Measurements from ENCODE around the gene TECPR2.
A peak's percentile ranks its signal among the peaks of the same experiment; 100 is the strongest.
"Not testable (repeated sequence)": the region's sequence is repeated elsewhere in the genome, so short reads cannot be mapped to it uniquely, and the experiment has no call there.

The TECPR2 gene

DNA sequence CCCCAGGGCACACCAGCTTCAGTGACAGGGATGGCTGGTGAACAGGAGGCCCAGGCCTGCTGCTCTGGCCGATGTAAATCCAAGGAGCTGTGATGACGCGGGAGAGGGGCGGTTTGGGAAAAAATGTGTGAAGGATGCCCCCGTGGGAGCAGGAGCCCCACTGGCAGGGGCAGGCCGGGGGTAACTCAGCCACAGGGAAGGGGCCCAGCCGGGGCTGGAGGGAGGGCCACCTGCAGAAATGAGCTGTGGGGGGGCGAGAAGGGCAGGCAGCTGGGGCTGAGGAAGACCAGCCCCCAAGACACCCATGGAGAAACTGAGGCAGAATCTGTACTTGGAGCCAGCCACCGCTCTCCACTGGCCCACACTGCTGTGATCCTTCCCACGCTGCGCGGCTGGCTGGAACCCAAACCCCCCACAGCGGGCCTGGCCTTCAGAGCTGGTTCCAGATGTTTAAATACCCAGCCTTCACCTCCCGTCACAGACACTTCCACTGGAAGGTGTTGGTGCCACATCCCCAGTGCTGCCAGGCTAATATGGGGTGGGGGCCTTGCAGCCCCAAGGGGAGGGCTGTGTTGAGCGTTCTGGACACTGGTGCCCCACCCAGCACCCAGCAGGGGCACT, 175.3 kb downstream of the TECPR2 start:
- H3K4me3 ChIP-seq (replicated peaks; ENCODE audit: low read depth, low read length) = no peak overlapping the region
- TF ChIP-seq CTCF (IDR thresholded peaks at IDR 0.05; ENCODE audit: low read depth, low read length, missing control alignments) = no peak
- DNase-seq (ENCODE audit: extremely low read depth, low read depth) = no peak

GRCh38 chr14:102538602-102539543, 176.1 kb downstream of the TECPR2 start:
- H3K4me3 ChIP-seq (replicated peaks; ENCODE audit: low read depth, low read length) = no peak overlapping the region
- TF ChIP-seq CTCF (IDR thresholded peaks at IDR 0.05; ENCODE audit: low read depth, low read length, missing control alignments) = no peak
- no peak for DNase-seq (ENCODE audit: extremely low read depth, low read depth)

DNA sequence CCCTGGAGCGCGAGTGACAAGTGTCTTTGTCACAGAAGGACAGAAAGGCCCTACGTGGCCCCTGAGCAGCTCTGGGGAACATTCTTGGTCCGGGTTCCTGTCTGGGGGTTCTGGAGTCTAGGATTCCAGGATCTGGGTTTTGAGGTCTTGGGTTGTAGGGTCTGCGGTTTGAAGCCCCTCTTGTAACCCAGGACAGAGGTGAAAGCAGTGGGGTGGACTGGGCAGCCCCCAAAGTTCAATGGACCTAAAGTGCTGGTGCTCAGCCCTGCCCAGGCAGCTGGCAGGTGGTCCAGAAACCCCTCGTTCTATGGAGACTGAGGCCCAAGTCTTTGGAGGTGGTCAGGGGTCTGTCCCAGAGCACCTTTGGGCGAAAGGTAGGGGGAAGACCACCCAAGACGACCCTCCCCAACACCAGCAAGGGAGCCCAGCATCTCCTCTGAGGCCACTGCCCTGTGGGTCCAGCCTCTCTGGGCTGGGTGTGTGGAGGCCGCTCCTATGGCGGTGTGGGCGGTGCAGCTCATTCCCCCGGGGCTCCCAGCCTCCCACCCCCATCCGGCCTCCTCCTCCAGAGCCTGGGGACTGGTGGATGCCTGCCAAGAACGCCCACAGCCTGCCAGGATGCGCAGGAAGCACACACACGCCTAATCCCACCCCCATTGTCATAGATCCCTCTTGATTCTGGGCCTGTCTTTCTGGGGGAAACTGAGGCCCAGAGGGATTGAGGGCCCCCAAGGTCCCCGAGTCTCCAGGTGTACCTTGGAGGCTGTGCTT, 177.0 kb downstream of the TECPR2 start:
- TF ChIP-seq CTCF (IDR thresholded peaks at IDR 0.05; ENCODE audit: low read depth, low read length, missing control alignments) = no peak
- no peak overlapping the region for H3K4me3 ChIP-seq (replicated peaks; ENCODE audit: low read depth, low read length)
- DNase-seq (ENCODE audit: extremely low read depth, low read depth) = peak; percentile 75

DNA sequence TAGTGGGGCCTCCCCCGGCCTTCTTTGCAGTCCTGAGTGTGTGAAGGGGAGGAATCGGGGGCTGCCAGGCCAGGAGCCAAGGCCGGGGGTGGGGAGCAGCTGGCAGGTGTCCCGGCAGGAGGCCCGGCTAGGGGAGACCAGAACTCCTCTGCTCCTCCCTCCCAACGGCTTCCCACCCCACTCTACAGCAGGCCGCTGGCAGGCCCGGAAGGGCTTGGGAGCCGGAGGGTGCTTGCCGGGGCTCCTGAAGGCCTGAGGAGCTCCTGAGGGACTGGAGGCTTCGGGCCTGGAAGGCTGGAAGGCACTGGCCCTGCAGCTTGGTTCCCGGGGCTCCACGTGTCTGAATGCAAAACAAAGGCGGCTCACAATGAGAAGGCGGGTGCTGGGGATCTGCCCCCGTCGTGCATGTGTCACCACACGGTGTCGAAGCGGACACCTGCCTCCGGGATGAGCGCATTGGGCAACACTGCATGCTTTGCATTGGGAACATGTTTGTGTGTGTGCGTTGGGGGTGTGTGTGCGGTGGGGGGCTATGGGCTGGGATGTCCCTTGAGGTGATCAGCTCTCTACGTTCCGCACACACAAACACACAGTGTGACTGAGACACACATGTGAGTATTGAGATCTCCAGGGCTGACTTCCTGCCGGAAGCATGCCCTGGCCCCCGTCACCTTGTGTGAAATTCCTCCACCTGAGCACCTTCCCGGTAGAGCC, 177.7 kb downstream of the TECPR2 start:
- TF ChIP-seq CTCF (IDR thresholded peaks at IDR 0.05; ENCODE audit: low read depth, low read length, missing control alignments) = no peak
- no peak for DNase-seq (ENCODE audit: extremely low read depth, low read depth)

GRCh38 chr14:102541029-102541491, 178.3 kb downstream of the TECPR2 start:
- DNase-seq (ENCODE audit: extremely low read depth, low read depth); H3K4me3 ChIP-seq (replicated peaks; ENCODE audit: low read depth, low read length): not testable (repeated sequence)

More for the DNA sequence above, 177.7 kb downstream of the TECPR2 start:
- no peak overlapping the region for H3K4me3 ChIP-seq (replicated peaks; ENCODE audit: low read depth, low read length)

DNA sequence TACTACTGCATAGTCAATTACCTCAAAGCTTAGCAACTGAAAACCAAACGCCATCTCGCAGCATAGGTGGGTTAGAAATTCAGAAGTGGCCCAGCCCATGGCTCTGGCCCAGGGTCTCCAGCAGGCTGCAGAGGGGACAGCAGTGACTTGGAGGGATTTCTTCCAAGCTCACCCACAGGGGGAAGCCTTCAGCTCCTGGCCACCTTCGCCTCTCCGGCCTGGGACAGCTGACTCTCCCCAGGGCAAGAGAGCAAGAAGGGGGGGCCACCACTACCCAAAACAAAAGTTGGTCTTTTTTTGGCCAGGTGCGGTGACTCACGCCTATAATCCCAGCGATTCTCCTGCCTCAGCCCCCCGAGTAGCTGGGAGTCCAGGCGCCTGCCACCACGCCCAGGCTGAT, 179.0 kb downstream of the TECPR2 start:
- no peak for DNase-seq (ENCODE audit: extremely low read depth, low read depth)
- no peak overlapping the region for H3K4me3 ChIP-seq (replicated peaks; ENCODE audit: low read depth, low read length)
- TF ChIP-seq CTCF (IDR thresholded peaks at IDR 0.05; ENCODE audit: low read depth, low read length, missing control alignments) = no peak

Data from HFF-Myc (cell line).